HG02763 (cell line): ENCODE measurements around the gene PPAN.
A peak's percentile ranks its signal among the peaks of the same experiment; 100 is the strongest.

Experiments
- ATAC-seq: cut with Tn5 transposase; IDR thresholded peaks from one replicate; pipeline ENCODE4 v1.9.1; 2021; ENCODE audit warnings: mild to moderate bottlenecking, moderate library complexity; ENCODE audit not compliant: unreplicated experiment

Gene PPAN

DNA sequence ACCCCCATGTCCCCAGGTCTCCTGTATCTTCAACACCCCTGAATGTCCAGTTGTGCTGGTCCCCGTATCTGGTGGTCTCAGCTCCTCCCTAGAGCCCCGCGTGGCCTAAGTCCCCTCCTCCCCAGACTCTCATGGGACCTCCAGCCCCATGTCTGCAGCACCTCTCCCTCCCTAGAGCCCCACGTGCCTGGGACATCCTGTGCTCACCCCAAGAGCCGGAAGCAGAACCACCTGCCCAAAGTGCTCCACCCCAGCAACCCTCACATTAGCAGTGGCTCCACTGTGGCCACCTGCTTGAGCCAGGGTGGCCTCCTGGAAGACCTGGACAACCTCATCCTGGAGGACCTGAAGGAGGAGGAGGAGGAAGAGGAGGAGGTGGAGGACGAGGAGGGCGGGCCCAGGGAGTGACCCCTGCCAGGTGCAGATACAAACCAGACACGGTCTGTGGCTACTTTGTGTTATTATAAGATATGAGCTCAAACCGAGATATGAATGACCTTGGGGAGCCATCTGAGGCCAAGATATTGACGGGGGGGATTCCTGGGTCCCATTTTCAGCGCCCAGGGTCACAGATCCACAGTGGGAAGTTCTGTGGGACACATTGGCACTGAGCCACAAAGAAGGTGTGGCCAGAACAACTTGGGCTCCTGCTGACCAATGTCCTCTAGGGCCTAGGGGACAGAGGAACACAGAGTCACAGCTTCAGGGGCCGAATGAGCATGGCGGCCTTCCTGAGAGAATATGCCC lies 14.1 kb upstream of the PPAN start:
- ATAC-seq: no peak

DNA sequence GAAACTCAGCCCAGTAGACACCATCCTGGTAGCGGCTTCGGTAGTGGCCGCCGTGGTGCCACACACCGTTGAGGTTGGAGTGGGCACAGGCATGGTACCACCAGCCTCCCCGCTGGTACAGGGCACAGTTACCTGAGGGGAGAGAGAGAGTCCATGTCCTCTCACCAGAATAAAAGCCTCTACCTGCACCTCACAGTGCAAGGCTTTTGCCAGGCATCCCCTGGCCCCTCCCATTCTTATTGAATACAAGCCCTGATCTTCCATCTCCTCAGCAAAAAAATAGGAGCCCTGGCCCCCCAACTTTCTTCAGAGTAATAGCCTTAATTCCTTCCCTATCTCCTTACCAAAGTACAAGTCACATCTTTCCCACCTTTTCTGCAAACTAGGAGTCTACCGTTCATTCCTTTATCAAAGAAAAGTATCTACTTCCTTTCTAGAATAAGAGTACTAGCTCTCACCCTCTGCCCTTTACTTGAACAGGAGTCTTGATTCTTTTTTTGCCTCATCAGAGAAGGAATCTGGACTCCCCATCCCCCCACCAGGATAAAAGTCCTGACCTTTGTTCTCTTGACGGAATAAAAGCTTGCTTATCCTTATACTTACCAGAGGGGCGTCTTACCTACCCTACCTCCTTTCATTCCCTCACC lies 13.4 kb upstream of the PPAN start:
- ATAC-seq: no peak

DNA sequence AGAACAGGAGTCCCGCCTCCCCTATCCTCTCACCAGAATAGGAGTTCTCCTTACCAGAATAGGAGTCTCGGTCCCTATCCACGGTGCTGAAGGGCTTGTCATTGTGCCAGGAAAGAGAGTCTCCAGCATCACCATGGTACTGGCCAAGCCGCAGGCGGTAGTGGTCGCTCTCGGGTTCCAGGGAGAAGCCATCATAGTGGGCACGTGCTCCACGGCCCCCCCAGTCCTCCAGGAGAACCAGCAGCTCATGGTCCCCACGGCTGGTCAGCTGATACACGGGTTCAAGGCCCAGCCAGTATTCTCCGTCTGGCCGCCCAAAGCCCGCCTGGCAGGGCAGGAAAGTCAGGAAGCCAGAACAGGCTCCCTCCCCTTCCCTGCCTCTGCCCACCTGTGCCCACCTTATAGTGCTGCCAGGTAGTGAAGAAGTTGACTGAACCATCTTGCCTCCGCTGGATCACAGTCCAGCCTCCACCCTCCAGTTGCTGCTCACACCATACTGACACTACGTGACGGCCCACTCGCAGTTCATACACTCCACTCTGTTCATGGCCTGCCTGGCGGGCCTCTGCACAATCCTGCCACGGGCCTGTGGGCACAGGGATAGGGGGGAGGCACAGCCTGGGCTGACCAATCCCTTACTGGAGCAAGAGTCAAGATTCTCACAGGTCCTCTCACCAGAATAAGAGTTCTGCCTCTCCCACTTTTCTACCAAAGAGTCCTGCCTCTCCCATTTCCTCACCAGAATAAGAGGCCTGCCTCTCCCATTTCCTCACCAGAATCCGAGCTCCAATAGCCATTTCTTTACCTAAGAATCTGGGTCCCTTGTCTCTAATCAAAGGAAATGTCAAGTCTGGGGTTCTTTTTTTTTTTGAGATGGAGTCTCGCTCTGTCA lies 12.6 kb upstream of the PPAN start:
- ATAC-seq: no peak

DNA sequence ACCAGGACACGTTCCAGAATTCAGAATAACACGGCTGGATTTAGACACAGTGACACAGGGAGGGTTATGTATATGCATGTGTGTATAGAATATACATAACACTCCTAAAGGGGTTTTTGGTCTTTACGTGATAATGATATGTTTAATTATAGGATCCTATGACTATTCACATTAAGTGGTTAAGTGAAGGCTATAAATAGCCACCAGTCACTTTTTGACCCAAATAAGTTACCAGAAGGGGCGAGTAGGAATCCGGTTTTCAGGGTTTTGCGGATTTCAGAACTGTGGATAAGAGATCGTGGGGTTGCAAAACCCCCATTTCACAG lies 10.6 kb upstream of the PPAN start:
- no peak for ATAC-seq

DNA sequence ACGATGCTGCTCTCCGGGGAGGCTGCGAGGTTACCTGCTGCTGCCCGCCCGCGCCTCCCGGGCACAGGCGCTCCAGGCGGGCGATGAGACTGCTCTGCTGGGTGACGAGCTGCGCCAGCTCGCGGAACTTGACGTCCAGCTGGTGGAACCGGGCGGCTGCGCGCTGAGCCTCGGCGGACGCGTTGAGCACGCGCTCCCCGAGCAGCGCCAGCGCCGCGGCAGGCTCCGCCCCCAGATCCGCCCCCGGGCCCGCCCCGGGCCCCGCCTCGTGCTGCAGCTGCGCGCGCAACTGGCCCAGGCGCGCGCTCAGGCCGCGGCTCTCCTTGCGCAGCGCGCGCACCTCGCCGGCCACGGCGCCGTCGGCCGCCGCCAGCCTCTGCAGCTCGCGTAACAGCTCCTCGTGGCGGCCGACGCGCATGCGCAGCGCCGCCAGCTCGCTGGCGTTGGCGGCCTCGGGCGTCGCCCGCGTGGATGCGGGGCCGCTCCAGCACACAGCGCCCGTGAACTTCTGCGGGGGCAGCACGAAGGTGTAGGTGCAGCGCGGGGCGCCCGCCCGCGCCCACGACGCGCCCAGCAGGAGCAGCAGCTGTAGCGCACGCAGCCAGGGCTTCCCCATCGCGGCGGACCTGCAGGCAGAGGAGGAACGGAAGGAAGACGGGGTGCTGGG lies 10.1 kb upstream of the PPAN start:
- peak; percentile 83 for ATAC-seq

DNA sequence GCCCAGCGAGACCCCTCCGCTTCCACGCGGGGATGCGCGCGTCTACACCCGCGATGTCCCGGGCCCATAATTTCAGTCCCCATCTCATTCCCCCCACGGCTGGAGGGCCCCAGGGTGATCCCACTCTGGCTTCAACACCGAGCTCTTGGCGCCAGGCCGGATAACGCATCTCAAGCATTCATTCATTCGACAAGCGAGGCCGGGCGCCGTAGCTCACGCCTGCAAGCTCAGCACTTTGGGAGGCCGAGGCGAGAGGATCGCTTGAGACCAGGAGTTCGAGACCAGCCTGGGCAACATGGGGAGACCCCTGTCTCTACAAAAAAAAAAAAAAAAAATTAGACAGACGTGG lies 9.6 kb upstream of the PPAN start:
- no peak for ATAC-seq

DNA sequence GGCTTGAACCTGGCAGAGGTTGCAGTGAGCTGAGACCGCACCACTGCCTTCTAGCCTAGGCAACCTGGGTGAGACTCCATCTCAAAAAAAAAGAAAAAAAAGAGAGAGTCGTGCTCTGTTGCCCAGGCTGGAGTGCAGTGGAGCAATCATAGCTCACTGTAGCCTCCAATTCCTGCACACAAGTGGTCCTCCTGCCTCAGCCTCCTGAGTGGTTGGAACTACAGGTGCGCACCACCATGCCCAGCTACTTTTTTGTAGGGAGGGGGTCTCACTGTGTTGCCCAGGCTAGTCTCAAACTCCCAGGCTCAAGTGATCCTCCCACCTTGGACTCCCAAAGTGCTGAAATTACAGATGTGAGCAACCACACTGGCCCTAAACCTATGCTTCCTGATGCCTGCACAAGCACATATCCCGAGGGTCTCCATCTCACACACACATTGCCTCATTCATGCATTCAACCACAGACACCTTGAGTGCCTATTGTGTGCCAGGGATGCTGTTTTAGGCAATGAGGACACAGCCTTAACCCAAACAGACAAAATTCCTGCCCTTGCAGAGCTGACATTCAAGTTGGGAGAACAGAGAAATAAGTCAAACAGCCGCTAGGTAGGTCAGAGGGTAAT lies 5.9 kb upstream of the PPAN start:
- no peak for ATAC-seq

DNA sequence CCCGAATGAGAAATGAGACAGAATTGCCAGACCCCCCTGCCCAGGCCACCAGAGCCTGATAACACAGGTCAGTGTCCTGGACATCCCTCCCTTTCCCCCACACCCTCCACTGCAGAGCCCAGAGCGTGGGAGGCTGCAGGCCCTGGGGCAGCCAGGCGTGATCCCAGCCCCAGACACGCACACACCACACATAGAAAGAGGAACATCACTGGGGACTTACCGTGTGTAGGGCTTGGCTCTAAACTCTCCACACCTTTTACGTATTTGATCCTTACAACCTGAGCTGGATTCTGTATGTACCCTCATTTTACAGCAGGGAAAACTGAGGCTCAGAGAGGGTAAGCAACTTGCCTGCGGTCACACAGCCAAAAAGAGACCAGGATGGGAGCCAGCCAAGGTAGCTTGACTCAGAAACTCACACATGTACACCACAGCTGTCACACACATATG lies 3.4 kb upstream of the PPAN start:
- no peak for ATAC-seq

DNA sequence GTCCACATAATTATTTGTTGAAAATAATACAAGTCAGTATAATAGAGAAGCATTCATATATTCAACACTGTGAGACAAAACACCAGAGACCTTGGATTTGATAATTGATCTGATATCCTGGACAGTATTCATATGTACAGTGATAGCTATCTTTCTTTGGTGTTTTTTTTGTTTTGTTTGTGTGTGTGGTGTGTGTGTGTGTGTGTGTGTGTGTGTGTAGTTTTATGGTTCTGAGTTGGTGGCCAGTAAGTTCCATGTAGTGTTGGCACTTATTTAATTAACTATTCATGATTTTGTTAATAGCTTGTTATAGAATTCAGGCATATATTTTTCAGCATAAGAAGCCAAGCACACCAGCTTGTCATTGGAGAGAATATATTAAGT lies 2.0 kb upstream of the PPAN start:
- ATAC-seq: no peak

DNA sequence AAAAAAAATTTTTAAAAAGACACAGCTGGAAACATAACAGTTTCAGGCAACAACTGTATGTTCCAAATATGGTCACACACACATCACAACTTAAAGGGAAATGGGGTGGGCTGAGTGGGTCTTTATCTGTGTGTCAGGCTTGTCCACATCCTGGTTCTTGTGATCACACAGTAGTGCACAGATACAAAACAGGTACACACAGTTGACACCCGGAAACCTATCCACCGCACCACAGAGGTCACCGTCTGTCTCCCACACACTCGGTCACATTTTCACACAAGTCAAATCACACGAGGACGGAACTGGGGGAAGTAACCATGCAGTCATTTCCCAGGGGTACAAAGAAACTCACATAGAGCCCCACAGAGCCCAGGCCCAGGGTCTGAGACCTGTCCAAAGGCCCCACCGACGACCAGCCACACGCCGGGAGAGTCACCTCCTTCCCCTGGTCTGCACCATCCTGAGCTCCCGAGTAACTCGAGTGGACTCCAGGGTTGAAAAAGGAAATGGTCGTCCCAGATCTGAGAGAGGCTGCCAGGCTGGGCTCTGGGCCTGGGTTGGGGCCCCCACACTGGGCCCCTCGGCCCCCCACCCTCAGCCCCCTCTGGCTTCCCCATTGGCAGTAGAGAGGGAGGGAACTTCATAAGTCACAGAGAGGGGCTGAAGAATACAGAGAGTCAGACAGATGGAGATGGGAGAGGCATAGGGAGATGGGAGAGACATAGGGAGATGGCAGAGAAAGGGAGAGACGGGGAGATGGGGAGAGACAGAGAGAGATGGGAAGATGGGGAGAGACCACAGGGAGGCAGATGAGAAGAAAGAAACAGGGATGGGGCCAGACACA lies 1.3 kb upstream of the PPAN start:
- ATAC-seq: peak; percentile 35

DNA sequence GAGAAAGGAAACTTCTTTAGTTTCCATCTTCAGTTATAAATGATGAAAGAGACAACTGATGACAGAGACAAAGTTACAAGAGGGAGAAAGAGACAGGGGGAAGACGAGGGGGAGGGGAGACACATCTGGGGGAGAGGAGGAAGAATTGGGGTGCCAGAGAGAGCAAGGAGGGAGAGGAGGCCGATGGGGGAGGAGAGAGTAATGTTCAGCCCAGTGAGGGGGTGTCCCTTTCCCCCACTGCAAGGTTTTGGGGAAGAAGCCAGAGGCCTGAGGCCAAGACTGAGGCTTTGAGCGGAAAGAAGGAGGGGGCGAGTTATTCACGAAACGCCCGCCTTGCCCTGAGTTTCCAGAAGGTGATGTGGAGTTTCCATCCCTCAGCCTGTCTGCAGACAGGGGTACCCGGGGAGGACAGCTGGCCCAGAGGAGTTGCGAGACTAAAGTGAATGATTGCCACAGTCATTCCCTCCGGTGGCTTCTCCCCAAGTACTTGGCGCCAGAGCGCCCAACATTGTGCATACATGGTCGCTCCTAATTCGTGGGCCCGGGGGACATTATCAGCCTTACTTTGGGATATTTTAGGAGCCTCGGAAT lies 558 bp upstream of the PPAN start:
- ATAC-seq: peak; percentile 18

DNA sequence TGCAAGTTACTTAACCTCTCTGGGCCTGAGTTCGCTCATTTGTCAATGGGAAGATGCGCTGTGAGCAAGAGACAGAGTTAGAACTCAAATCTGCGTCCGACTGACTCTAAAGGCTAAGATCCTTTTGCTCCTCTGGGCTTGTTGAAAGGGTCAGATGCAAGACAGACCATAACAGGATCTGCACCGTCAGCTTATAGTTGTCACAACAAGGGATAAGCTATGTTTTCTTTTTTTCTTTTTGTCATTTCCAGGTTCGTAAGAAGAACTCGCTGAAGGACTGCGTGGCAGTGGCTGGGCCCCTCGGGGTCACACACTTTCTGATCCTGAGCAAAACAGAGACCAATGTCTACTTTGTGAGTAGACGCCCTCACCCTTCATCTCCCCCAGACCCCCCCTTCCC lies 1.1 kb downstream of the PPAN start:
- no peak for ATAC-seq

DNA sequence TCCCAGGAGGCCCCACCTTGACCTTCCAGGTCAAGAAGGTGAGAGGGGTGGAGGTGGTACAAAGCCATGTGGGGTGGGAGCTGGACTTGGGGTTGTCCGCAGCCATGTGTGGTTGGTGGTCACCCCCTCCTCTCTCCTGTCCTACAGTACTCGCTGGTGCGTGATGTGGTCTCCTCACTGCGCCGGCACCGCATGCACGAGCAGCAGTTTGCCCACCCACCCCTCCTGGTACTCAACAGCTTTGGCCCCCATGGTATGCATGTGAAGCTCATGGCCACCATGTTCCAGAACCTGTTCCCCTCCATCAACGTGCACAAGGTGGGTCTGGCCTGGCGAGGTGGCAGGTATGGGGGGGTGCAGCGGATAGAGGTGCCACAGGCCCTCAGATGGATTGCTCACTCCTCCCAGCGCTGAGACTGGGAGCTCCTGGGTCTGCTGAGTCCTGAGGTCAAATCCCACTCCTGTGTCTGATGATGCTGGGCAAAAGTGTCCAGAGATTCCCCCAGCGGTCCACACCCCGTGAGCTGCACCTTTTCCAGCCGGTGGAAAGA lies 1.7 kb downstream of the PPAN start:
- ATAC-seq: no peak

DNA sequence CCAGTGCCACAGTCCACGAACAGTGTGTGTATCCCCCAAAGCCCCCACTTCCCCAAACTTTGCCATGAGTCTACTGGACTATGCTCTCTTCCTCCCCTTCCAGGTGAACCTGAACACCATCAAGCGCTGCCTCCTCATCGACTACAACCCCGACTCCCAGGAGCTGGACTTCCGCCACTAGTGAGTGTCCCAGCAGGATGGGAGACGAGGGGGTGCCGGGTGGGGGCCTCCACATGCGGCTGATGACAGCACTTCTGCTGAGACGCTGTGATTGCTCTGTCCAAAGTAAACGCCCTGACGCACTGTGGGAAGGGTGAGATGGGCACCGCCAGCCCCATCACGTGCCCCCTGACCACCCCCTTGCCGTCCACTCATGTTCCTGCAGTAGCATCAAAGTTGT lies 3.4 kb downstream of the PPAN start:
- no peak for ATAC-seq

DNA sequence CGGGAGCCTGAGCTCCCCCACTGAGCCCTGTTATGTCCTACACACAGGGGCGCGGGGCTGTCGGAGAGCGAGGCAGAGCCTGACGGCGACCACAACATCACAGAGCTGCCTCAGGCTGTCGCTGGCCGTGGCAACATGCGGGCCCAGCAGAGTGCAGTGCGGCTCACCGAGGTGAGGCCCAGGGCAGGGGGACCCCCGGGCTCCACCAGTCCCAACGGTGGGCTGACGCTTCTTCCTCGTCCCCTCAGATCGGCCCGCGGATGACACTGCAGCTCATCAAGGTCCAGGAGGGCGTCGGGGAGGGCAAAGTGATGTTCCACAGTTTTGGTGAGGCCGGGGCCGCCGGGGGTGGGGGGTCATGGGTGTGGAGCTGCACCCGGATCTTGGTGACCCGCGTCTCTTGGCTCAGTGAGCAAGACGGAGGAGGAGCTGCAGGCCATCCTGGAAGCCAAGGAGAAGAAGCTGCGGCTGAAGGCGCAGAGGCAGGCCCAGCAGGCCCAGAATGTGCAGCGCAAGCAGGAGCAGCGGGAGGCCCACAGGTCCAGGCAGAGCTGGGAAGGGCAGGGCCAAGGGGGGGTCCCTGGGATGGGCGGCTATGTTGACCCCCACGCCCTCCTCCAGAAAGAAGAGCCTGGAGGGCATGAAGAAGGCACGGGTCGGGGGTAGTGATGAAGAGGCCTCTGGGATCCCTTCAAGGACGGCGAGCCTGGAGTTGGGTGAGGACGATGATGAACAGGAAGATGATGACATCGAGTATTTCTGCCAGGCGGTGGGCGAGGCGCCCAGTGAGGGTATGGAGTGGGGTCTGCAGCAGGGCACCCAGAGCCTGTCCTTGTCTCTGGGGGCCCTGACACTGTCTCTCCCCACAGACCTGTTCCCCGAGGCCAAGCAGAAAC lies 4.2 kb downstream of the PPAN start:
- ATAC-seq: no peak

DNA sequence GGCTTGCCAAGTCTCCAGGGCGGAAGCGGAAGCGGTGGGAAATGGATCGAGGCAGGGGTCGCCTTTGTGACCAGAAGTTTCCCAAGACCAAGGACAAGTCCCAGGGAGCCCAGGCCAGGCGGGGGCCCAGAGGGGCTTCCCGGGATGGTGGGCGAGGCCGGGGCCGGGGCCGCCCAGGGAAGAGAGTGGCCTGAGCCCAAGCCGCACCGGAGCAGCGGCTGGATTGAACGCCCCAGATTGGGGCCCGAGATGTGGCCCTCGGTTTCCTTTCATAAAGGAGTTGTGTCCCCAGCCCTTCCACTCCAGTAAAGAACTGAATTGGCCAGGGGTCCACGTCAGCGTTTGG lies 4.8 kb downstream of the PPAN start:
- ATAC-seq: no peak

DNA sequence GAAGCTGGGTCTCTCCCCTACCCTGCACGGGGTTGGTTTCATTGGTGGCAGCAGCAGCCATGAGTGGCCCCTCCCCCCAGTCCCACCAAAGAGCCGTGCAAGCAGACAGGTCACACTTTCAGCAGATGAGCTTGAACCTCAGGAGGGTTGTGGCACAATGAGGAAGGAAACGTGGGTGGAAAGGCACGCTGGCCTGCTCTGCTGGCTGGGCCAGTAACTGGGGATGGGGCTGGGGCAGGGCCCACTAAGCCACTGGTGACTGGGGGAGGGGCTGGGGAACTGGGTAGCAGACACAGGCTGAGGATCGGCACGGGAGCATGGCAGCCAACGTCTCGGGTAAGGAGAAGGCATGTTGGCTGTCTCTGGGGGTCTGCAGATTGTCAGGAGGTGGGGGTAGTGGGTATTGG lies 5.2 kb downstream of the PPAN start, which contains the start of gene P2RY11:
TSS of gene P2RY11 (plus strand) at position 289 of the 407 bp plus-strand sequence. CDS start at position 318, 29 bp downstream.
- ATAC-seq: no peak

DNA sequence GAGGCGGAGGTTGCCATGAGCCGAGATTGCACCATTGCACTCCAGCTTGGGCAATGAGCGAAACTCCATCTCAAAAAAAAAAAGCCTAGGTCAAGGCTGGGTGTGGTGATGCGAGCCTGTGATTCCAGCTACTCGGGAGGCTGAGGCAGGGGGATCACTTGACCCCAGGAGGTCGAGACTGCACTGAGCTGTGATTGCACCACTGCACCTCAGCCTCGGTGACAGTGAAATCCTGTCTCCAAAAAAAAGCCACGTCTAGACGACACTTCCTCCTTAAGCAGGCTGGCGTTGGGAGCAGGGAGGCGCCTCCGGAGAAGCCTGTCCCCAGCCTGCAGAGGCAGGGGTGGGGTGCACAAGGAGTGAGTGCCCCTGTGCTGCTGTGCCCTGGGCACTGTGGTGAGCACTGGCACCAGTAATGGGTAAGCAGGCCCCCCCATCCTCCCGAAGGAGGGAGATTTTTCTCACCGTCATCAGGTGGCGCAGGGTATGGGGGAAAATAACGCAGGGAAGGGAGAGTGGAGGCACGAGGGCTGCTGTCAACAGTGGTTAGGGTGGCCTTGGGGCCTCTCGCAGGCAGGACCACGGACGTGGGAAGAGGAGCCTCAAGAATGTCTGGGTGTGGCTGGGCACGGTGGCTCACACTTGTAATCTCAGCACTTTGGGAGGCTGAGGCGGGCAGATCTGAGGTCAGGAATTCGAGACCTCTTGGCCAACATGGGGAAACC lies 6.0 kb downstream of the PPAN start:
- no peak for ATAC-seq
